Stimulated activated CD4-positive, alpha-beta T cell treated with anti-CD3 and anti-CD28 coated beads, Interleukin-4, amount 100 ng/mL, for 48 hours (primary cell): ENCODE results near the gene PPM1M.

Source experiments
- DNase-seq, 2 donors: peaks; one replicate each; pipeline ENCODE4 v3.0.0-alpha.2; 2020; ENCODE audit warnings: low read depth in 2 of 2

The PPM1M gene

DNA sequence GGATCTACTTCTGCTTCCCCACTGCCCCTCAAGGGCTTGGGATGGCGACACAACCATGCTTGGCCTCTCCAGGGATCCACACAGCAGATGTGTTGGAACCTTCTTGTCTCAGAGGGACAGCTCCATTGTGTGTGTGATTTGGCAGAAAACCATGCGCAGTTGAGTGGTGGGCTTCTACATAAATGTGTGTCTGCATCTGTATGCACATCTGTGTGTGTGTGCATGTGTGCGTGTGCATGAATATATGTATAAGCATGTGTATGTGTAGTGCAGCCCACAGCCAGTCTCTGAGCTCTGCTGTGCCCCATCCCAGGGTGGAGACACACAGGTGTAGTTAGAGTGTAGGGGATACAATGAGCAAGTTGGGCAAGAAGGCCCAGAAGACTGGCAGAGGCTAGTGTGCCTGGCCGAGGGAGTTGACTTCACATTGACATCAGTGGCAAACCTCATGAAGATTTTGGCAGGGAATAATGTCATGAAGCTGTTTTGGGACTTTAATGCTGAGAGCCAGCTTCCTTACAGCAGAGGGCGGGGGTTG, 50.2 kb downstream of the PPM1M start:
- no peak for DNase-seq

DNA sequence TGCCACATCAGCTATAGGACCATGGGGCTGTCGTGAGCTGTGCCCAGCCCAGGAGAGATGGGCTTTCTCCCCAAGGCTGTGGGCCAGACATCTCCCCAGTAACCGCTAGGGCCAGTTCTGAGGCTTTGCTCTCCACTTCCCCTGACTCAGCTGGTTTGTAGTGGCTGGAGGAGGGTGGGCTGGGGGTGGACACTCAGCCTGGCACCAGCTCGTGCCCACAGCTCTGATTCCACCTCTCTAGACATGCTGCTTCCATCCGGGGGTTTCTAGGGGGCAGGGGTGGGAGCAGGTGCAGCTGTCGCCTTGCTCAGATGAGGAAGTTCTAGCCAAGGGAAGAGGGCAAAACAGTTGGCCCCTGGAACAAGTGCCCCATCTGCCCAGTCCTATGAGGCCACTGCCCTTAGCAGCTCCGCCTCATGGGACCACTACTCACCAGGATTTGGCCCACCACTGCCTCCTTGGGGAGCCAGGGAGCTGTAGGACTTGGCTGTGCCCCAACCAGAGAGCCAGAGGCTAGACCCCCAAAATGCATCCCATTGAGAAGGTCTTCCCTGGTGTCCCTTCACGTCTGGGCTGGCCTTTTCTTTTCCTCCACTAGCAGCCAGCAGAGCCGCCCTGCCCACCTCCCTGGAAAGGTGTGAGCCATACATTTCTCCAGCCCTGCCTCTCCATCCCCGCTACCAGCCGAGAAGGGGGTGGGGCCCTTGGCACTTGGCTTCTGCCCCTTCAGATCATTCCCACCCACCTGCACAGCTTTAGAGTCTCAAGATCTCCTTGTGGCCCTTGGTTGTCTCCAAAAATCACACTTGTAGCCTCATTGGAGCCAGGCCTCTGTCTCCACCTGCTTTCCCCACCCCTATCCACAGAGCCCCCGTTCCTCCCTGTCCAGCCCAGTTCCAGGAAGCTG, 51.9 kb downstream of the PPM1M start:
- DNase-seq, result no peak

DNA sequence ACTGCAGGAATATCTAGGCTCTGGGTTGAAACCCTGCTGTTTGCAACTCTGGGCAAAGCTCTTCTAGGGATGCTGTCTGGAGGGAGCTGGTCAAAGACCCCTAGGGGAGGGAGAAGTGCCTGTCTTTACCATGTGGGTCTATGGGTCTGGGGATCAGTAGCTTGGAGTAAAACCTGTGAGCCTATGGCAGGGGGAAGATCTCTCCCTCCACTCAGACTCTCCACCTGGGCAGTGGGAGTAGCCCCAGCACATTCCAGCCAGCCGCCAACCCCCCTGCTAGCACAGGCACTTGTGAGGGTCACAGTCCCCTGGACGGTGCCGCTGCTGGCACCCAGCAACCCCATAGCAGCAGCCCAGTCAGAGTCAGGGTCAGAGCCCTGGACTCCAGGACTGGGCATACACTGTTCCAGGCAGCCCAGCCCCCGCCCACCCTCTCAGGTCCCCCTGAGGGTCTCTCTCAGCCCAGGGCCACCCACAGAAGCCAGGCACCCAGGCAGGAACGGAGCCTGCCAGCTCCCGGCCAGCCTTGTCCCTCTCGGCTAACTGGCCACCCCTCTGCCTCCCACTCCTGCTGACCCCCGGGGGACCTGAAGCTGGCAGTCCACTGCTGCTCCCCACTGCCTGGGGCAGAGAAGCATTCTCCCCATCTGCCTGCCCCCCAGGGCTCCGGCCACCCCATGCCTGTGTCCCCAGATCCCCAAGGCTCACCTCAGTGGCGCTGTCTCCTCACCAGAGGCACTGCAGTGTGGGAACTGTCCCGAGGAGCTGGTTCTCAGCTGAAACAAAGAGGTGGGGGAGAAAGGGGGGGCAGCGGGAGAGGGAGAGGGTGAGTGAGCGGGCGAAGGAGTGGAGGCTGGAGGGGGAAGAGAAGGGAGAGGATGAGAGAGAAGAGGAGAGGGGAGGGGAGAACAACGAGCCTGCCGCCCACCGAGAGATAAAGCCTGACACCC, 52.9 kb downstream of the PPM1M start:
- DNase-seq, result no peak

DNA sequence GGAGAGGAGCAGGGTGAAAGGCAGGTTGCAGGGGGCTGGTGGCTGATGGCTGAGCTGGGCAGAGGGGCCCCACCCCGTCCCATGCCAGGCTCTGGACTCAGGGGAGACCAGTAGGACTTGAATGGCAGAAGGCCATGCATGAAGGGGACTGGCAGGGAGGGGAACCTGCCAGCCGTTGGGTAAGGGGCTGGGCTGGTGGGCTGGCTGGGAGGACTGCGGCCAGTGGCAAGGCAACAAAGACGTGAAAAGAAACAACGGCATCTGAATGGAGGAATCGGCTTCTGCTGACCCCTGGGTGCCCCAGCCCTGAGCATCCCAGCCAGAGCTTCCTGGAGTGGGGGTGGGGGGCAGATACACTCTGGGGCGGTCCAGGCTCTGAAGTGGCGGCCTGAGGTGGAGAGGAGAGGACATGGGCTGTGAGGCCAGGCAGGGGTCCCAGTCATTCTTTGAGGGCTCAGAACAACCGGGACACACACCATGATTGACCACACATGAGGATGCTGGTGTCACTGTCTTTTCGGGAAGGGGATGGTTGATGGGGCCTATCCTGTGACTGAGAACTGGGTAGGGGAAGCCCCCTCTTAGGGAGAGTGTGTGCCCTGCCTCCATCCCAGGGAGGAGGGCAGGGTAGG, 53.8 kb downstream of the PPM1M start:
- no peak for DNase-seq
